Right hindlimb (tissue), 1 donor: Measurements from ENCODE around the gene RINT1.
"Not testable (repeated sequence)": the region's sequence is repeated elsewhere in the genome, so short reads cannot be mapped to it uniquely, and the experiment has no call there.

Experiments used
- DNase-seq: peaks from one replicate; pipeline ENCODE4 v3.0.0-alpha.2; 2018

Gene RINT1

DNA sequence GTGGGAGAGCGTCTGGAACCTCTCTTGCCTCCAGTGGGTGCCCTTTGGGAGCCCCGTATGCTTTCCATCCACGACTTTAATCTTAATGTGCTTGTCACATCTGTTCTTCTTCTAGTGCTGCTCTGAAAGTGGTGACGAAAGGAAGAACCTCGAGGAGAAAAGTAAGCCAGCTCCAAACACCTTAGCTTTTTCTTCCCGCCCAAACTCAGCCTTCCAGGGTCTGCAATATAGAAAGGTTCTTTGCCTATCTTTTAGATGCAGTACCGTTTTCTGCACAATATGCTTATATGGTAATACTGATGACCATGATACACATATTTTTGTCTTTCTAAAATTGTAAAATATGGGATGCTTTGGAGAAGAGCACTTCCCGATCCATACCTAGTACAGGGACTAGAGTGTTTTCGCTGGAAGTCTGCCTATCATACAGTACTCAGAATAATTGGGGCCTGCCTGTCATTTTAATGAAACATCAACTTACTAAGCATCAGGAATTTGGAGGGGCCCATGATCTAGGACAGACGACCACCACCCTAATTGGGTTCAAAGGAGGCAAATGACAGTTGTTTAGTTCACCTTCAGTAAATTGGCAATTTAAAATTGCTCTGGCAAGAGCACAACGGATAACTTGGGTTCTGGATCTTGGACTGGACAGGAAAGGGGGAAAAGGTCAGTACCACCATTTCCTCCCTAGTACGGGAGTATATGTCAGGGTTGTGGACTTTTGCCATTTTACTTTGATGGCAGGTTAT is 884 bp downstream of the RINT1 start:
- DNase-seq, result no peak

DNA sequence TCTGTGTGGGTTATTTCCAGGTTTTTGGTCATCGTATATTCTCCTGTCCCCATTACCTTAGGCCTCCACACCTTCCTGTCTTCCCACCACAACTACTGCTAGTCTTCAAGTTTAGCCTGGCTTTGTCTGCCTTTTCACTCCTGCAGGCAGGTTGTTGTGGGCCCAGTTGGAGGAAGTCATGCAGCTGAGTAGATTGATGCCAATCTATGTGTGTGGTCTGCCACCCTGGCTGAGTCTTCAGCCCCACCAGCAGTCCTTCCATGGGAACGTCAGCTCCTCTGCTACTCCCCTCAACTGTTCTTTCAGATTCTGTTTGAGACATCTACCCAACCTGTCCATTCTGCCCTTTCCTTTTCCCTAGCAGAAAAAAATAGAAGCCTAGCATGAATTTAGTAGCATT is 6.3 kb downstream of the RINT1 start:
- DNase-seq, result no peak

DNA sequence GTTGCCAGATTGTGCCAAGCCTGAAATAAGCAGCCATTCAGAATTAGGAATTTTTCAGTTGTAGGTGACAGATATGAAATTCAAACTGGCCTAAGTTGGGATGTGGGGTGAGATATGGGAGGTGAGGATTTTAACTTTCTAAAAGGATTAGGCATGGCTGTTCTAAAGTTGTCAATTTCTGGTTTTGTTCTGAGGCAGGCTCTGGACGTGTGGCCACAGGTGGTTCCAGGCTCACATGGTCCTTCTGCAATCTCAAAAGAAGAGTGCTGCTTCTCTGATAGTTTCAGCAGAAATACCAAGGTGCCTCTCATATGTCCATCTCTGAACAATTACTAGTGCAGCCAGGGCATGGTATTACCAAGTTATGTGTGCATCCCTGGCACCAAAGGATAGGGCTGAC is 27.9 kb downstream of the RINT1 start:
- DNase-seq, result no peak

DNA sequence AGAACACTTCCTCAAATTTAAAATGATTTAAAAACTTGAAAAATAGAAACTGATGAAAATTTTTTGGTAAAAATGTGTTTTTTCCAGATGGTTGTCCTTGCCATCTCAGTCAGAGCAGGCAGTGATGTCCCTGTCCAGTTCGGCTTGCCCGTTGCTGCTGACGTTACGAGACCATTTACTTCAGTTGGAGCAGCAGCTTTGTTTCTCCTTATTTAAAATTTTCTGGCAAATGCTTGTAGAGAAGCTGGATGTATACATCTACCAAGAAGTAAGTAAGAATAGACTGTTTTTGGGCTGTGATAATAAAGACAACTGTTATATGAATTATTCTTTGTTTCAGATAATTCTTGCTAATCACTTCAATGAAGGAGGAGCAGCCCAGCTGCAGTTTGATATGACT is 33.2 kb downstream of the RINT1 start:
- DNase-seq, result no peak

DNA sequence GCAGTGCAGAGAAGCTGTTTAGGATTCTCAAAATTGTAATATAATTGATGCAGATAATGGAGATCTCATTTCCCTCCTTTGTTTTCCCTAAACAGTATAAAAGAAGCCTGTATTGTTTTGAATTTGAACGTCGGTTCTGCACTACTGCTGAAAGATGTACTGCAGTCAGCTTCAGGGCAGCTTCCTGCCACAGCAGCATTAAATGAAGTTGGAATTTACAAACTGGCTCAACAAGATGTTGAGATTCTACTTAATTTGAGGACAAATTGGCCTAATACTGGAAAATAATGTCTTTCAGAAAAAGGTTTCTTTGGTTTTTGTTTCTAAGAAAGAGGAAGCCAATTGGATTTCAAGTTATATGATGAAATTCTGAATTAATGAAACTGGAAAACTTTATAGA is 35.0 kb downstream of the RINT1 start:
- no peak for DNase-seq

DNA sequence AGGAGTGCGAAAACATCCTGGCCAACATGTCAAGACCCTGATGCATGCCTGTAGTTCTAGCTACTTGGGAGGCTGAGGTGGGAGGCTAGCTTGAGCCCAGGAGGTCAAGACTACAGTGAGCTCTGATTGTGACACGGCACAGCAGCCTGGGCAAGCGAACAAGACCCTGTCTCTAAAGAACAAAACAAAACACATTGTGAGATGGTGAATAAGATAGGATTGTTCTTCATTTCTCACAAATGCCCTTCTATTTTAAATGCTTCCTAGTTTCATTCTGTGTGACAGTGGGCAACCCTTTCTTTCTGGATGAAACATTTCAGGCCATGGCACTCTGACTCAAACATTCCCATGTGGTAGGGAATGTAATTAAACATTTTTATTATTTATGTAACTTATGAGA is 35.8 kb downstream of the RINT1 start:
- DNase-seq, result no peak

DNA sequence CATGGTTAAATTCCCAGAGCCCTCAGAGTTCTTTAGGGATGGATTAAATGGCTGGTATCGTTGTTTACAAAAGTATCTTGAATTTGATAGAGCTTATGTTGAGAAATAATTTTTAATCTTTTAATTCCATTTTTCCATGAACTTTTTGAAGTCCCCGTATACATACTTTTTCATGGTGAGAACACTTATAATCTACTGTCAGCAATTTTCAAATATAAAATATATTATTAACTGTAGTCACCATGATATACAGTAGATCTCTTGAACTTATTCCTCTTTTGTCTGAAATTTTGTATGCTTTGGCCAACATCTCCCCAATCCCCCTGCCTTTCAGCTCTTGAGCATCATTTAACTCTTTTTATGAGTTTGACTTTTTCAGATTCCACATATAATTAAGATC is 39.9 kb downstream of the RINT1 start:
- DNase-seq, result no peak

DNA sequence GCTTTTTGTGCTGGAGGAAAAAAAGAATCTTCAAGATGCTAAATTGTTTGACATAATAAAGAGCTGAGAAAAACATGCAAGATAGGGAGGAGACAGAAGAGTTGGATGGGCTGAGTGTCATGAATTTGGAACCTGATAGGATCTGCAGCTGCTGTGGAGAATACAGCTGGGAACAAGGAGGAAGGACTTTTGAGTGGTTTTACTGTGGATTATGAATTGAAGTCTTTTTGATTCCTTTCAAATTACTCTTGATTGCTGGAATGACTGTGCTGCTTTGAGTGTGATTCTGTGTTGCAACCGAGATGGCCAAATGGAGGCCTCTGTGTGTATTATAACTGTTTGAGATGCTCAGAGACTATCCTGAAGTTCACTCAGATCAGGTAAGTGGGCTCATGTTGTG is 45.2 kb downstream of the RINT1 start:
- no peak for DNase-seq

DNA sequence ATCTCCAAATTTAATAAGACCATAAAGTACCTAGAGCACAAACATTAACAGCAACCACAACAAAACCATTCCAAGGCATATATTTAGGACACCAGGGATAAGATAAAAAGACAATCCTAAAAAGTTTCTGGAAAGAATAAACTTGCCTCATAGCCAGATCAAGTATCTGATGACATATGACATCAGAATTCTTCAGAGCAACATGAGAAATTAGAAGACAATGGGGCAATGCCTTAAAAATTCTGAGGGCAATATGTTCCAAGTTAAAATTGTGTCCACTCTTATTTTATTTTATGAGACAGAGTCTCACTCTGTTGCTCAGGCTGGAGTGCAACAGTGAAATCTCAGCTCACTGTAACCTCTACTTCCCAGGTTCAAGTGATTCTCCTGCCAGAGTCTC is 46.5 kb downstream of the RINT1 start:
- no peak for DNase-seq

DNA sequence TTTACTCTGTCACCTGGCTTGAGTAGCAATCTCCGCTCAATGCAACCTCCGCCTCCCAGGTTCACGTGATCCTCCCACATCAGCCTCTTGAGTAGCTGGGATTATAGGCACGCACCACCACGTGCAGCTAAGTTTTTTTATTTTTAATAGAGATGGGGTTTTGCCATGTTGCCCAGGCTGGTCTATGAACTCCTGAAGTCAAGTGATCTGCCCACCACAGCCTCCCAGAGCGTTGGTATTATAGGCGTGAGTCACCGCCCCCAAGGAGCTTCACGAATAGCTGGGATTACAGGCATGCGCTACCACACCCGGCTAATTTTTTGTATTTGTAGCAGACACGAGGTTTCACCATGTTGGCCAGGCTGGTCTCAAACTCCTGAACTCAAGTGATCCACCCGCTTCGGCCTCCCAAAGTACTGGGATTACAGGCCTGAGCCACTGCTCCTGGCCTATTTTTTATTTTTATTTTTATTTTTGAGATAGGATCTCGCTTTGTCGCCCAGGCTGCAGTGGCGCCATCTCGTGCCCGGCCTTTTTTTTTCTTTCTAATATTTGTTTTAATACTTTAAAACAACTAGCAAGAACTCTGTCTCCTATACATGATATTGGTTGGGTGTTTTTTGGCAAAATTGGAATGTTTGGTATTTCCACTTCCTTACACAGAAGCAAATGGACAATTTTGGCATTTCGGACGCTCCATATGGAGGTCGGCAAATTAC is 48.2 kb downstream of the RINT1 start:
- DNase-seq, result no peak

DNA sequence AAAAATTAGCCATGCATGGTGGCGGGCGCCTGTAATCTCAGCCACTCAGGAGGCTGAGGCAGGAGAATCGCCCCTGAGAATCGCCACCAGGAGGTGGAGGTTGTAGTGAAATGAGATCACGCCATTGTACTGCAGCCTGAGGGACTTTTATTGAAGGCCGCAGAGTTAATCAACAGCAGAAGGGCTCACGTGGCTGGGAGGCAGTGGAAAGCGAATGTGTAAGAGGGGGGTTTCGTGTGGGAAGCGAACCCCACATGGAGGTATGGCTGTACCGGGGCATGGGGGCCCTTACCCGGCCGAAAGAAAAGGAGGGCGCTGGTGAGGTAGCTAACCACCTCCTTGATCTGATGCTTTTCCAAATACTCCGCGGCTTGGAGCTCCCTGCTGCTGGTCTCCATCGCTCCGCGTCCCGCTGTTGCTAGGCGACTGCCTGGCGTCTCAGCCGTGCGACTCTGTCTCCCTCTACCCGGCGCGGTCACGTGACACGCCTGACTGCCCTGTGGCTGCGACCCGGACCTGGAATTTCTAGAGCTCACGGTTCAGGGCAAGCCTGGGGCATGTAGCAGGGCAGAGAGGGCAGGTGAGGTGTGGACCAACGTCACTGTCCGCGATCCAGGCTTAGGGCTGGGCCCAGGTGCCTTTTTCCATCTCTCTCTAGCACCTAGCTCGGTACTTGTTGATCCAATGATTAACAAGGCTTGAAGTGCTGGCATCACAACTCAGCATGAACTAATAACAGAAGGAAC is 49.2 kb downstream of the RINT1 start, which contains the start of gene EFCAB10:
TSS of gene EFCAB10 (minus strand) at position 428 of the 746 bp plus-strand sequence. CDS start at position 398, 30 bp downstream.
- peak; percentile 66 for DNase-seq

DNA sequence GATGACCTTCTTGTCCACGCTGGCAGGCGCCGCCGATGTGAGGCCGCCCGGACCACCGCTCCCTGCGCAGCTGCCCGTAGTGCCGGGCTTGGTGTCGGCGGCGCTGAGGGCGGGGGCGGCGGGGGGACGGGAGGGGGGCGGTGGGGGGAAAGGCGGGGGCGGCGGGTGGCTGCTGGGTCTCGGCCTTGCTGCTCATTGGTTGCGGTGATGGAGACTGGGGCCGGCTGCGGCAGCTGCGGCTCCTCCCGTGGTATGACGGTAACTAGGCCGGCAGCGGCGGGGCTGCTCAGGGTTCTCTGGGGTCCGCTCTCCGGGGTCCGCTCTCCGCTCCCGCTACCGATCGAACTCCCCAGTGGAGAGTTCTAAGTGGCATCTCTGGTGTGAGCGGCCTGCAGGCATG is 51.1 kb downstream of the RINT1 start:
- no peak for DNase-seq

DNA sequence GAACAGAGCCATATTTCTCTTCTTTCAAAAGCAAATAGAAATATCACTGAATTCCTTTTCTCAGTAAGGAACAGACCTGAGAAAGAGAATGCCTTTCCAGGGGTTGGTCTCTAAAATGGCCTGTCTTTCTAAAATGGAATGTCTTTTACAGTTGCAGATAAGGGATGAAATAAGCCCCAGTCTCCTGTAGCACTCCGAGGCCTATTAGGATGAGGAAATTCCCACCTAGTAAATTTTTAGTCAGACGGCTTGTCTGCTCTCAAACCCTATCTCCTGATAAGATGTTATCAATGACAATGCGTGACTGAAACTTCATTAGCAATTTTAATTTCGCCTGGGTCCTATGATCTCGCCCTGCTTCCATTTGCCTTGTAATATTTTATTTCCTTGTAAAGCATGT is 52.2 kb downstream of the RINT1 start:
- no peak for DNase-seq

DNA sequence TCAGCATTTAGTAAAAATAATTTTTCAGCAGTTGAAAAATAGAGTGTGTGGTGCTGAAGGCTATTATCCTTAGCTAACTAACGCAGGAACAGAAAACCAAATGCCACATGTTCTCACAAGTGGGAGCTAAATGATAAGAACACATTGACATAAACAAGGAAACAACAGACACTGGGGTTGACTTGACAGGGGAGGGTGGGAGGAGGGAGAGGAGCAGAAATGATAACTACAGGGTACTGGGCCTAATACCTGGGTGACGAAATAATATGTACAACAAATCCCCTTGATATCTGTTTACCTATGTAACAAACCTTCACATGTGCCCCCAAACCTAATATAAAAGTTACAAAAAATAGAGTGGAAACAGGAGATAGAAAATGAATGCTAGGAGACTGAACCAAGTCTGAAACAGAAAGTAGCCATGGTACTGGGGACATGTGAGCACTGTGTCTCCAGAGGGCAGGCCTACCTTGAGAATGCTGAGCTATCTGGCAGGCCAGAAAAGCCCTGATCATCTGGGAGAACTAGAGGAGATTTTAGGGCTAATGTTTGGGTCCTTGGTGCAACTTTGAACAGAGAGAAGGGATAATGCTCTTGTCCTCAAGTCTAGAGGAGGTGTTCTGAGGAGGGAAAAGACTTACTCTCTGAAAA is 54.0 kb downstream of the RINT1 start:
- no peak for DNase-seq

DNA sequence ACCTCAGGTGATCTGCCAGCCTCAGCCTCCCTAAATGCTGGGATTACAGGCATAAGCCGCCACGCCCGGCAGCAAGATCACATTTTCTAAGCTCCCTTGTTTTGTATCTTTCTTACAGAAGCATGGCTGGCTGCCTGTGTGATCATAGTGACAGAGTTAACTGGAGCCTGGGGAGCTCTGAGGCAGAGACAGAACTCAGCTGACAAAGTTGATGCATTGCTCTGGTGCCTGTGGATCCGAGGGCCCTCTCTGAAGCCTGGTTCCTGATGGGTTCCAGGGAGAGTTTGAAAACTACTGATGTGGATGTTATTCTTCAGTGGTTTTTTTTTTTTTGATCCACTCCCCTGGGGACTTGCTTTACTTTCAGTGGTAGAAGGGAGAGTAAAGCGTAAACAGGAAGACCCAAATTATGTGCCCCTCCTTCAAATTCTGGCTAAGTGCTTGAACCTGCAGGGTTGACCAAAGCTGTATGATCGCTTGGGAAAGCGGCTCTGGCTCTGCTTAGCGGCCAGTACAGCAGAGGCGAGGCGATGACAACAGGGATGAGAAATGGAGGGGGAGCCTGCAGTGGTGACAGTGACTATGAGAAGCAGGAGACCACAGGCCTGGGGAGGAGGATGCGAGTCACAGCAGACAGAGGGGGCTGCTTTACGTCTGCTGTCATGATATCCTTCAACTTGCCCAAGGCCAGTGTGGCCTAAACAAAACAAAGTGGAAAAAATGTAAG is 56.1 kb downstream of the RINT1 start:
- no peak for DNase-seq

DNA sequence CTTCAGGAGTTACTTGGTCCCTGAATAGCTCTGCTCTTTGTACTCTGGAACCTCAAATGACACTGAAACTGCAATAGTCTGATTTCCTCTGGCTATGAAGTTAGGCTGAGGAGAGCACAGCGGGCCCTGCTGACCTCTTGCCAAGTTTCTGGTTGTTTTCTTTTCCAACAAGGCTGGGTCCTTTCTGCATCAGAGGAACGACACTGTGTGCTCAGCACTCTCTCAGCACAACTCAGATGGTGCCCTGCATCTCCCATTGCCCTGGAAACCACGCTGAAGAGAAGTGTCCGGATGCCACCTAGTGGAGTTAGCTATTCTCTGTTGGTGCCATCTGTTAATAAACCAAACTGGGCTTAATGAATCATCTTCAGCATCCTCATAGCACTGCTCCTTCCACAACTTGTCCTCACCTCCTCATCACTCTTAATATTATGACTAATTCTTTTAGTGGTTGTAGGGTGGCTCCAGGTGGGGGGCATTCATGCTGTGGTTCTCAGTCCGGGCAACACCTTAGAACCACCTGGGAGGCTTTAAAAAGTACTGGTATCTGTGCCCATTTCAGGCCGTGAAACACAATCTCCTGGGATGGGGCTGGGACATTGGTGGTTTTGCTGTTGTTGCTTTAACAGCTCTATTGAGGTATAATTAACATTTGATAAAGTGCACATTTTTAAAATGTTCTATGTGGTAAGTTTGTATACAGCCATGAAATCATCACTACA is 57.5 kb downstream of the RINT1 start:
- DNase-seq, result peak; percentile 59

DNA sequence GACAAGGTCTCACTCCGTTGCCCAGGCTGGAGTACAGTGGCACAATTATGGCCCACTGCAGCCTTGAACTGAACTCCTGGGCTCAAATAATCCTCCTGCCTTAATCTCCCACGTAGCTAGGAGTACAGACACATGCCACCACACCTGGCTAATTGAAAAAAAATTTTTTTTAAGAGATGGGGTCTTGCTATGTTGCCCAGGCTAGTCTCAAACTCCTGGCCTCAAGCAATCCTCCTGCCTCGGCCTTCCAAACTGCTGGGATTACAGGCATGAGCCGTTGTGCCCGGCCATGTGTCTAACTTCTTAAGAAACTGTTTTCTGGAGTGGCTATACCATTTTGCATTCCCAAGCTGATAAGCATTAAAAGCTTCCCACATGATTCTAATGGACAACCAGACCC is 58.8 kb downstream of the RINT1 start:
- no peak for DNase-seq

DNA sequence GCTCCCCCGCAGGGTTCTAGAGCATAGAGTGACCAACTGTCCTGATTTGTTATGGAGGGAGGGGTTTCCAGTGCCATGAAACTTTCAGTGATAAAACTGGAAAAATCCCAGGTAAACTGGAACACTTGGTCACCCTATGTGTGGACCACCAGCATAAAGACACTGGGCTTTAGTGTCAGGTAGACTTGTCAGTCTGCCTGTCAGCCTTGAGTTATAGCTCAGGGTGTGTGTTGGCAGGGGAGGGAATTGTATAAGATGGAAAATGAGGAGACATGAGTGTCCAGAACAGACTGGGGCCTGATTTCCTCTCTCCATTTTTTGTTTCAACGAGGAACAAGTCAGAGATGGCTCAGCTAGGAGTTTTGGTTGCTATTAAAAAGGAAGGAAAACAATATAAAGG is 59.5 kb downstream of the RINT1 start:
- DNase-seq, result no peak

DNA sequence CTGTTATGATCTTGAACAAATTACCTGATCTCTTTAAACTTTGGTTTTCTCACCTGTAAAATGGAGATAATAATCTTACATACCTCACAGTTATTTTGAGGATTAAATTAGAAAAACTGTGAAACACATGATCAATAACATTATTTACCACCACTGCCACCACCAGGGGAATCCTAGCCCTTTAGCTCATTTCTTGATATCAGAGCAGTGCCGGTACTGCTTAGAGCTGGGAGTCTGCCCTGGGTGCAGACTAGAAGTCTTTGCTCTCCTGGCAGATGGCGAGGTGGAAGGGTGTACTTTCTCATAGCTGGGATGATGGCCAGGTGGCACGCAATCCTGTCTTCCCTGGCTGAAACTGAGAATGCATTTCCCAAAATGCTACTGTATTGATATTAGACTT is 62.0 kb downstream of the RINT1 start:
- DNase-seq, result no peak

DNA sequence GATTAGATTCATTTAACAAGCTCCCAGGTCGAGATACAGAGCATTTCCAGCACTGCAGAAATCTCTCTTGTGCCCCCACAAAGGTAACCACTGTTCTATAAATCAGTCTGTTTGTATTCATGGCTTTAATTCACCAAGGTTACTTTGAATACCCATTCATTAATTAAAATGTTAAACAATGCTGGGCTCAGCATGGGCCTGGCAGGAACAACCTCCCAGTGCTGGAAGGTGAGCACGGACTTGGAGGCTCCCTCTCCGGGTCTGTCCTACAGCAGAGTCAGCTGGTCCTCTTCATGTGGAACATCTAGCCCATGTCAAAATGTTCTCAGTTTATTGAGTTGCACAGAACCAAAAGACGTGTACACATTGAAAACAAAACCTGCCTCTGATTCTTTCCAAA is 64.9 kb downstream of the RINT1 start:
- DNase-seq, result no peak

DNA sequence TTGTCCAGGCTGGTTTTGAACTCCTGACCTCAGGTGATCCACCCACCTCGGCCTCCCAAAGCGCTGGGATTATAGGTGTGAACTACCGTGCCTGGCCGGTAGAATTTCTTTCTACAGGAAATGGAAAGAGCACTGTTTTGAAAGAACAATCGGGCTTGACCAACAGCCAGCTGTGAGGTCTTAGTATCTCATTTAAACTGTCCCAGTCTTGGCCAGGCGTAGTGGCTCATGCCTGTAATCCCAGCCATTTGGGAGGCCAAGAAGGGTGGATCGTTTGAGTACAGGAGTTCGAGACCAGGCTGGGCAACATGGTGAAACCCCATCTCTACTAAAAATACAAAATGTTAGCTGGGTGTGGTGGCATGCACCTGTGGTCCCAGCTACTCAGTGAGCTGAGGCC is 67.1 kb downstream of the RINT1 start:
- DNase-seq, result not testable (repeated sequence)

DNA sequence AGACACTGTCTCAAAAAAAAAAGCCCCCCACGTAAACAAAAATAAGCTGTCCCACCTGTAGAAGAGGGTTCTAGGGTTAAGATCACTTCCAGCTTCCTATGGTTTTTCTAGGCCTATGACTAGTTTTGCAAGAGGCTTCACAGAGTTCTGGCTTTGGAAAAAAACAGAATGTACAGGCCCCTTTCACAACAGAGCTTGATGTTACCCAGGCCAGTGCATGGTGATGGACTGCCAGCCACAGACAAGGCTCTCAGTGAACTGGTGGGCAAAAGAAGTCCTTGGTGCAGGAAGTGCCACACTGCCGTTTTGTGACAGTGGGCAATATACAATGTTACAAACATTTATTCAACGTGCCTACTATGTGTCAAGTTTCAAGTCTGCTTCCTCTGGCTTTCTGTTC is 67.5 kb downstream of the RINT1 start:
- no peak for DNase-seq
